ENCODE data around the gene SYNC.
"Not testable (repeated sequence)": the region's sequence is repeated elsewhere in the genome, so short reads cannot be mapped to it uniquely, and the experiment has no call there.

Gene SYNC

GRCh38 chr1:32647308-32648134, 55.0 kb downstream of the SYNC start:
- DNase-seq (ENCODE audit: low spot score) = no peak
- no peak for TF ChIP-seq CTCF (IDR thresholded peaks at IDR 0.05; ENCODE audit: borderline replicate concordance, control extremely low read depth, extremely low read depth, insufficient read depth, missing control alignments)
- in situ Hi-C loops (cut with MboI; ENCODE audit: low sequenced_read_pairs, unreplicated experiment) = no loop called here

GRCh38 chr1:32644426-32644825, 58.1 kb downstream of the SYNC start:
- no peak for TF ChIP-seq CTCF (IDR thresholded peaks at IDR 0.05; ENCODE audit: borderline replicate concordance, control extremely low read depth, extremely low read depth, insufficient read depth, missing control alignments)
- in situ Hi-C loops (cut with MboI; ENCODE audit: low sequenced_read_pairs, unreplicated experiment) = no loop called here
- no peak for DNase-seq (ENCODE audit: low spot score)

GRCh38 chr1:32642292-32642827, 60.2 kb downstream of the SYNC start:
- DNase-seq (ENCODE audit: low spot score); in situ Hi-C loops (cut with MboI; ENCODE audit: low sequenced_read_pairs, unreplicated experiment): not testable (repeated sequence)

GRCh38 chr1:32639489-32640075, 63.0 kb downstream of the SYNC start:
- no peak for DNase-seq (ENCODE audit: low spot score)
- in situ Hi-C loops (cut with MboI; ENCODE audit: low sequenced_read_pairs, unreplicated experiment) = no loop called here
- no peak for TF ChIP-seq CTCF (IDR thresholded peaks at IDR 0.05; ENCODE audit: borderline replicate concordance, control extremely low read depth, extremely low read depth, insufficient read depth, missing control alignments)

GRCh38 chr1:32636914-32637645, 65.5 kb downstream of the SYNC start:
- in situ Hi-C loops (cut with MboI; ENCODE audit: low sequenced_read_pairs, unreplicated experiment) = no loop called here
- DNase-seq (ENCODE audit: low spot score) = no peak
- no peak for TF ChIP-seq CTCF (IDR thresholded peaks at IDR 0.05; ENCODE audit: borderline replicate concordance, control extremely low read depth, extremely low read depth, insufficient read depth, missing control alignments)

GRCh38 chr1:32635508-32636277, 66.9 kb downstream of the SYNC start:
- no peak for DNase-seq (ENCODE audit: low spot score)
- in situ Hi-C loops (cut with MboI; ENCODE audit: low sequenced_read_pairs, unreplicated experiment) = no loop called here
- no peak for TF ChIP-seq CTCF (IDR thresholded peaks at IDR 0.05; ENCODE audit: borderline replicate concordance, control extremely low read depth, extremely low read depth, insufficient read depth, missing control alignments)

Measured in GM13976 (cell line).